ENCODE results near the gene SIRPG.
"Not testable (repeated sequence)": the region's sequence is repeated elsewhere in the genome, so short reads cannot be mapped to it uniquely, and the experiment has no call there.

SIRPG gene

DNA sequence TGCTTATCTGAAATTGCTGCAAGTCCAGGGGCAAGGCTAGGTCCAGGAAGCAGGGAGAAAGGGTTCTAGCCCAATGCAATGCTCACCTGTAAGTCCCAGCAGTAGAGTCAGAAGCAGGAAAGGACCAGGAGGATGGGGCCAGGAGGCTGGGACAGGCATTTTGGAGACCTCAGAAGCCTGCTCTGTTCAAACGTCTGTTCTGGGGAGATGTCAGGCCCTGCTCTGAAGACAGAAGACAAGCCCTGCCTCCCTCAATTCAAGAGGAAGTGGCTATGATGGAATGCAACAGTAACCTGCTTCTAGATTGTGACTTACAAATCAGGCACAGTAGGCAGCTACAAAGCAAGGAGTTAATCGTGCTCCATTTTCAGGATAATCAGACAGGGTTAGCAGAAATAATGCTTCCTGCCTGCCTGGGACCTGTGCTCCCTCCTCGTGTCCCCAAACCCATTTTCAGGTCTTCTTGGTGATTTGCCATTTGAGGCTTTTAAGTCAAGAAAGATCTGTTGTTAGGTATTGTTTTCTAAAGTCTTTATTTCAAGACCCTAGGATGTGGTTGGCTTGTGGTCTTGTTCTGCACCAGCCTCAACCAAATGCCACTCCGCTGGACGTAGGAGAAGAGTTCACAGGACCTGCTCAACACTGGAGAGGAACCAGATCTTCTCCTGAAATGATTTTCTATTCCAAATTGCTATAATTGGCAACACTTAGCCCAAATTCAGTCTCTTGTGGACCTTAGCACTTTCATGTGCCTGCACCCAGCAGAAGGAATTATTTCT is at the start of gene SIRPG:
TSS of gene SIRPG (minus strand) at position 224 of the 779 bp plus-strand sequence. CDS start at position 159, 65 bp downstream.
- peak; percentile 44 for DNase-seq

DNA sequence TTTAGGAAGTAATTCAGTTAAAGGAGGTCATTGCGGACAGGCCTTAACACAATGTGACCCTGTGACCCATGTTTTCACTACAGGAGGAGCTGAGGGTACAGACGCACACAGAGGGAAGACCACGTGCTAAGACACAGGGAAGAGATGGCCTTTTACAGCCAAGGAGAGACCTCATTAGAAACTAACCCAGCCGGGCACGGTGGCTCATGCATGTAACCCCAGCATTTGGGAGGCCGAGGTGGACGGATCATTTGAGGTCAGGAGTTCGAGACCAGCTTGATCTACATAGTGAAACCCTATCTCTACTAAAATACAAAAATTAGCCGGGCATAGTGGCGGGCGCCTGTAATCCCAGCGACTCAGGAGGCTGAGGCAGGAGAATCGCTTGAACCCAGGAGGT is 49.3 kb upstream of the SIRPG start:
- not testable (repeated sequence) for DNase-seq

DNA sequence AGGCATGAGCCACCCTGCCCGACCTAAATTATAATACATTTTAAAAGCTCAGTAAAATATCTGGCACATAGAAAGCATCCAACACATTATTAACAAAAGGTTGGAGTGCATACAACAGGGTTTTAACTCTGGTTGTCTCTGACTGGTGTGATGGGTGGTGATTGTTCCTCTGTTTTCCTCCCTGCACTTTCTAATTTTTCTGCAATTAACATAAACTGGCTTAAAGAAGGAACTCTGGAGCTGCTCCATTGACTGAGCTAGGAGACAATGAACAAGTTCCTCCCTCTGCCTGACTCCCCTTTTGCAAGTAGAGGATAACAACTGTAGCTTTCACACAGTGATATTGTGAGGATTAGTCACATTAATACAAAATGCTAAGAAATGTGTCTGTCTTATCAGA is 48.5 kb upstream of the SIRPG start:
- no peak for DNase-seq

DNA sequence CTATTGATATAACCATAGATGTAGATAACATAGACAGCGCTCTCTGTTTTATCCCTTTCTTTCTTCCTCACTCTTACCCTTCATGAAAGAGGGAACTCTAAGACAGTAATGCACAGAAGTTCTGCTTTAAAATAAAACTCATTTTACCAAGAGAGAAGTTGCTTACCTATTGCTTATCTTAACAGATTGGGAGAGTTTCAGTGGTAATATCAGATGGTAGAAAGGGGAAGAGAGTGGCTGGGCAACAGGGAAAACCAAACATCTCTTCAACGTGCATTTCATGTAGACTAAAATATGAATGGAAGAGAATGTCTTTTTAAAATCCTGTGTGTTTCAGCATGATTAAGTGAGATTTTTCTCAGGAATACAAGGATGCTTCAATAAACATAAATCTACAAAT is 45.3 kb upstream of the SIRPG start:
- DNase-seq = no peak

DNA sequence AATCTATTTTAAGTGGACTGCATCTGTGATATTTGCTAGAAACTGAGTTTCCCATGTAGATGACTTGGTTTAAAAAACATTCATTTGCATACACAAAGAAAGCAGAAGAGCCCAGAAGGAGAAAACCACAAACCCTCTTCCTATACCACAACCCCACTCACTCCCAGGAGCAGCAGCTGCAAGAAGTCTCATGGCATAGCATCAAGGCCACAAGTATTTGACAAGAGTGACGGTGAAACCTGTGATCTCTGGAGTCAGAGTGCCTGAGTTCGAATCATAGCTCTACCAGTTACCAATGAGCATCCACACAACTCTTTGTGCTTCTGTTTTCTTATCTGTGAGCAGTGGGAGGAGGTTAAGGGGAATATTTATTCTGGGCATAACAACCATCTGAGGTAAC is 44.7 kb upstream of the SIRPG start:
- DNase-seq = no peak

DNA sequence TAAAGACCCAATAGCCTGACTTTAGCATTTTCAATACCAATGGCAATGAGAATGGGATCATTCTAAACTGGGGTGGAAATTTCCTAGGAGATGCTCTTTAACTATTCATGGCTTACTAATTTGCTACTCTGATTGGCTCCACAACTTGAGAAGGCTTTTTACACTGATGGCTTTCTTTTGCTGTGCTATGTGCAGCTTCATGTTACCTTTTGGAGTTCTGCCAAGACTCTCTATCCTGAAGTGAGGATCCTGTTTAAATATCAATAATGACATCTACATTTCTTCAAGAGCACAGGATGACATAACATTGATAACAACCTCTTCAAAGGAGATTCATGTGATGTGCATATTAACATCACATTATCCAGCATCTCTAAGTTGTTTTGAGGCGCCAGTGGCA is 43.4 kb upstream of the SIRPG start:
- DNase-seq = no peak

DNA sequence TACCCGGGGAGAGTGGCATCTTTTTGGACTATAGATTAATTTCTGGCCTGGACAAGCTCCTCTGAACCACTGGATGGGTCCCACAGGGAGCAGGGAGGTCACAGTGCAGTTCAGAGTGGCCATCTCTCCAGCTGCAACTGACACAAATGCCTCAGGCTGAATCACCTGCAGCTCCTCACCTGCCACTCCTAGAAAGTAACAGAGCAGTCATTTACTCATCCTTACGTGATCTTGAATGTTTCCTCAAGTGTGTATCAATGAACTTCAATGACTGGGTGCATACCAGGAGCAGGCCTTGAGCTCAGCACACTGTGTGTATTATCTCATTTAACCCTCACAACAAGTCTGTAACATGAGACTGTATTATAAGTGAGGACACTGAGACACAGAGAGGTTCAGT is 40.0 kb upstream of the SIRPG start:
- no peak for DNase-seq

DNA sequence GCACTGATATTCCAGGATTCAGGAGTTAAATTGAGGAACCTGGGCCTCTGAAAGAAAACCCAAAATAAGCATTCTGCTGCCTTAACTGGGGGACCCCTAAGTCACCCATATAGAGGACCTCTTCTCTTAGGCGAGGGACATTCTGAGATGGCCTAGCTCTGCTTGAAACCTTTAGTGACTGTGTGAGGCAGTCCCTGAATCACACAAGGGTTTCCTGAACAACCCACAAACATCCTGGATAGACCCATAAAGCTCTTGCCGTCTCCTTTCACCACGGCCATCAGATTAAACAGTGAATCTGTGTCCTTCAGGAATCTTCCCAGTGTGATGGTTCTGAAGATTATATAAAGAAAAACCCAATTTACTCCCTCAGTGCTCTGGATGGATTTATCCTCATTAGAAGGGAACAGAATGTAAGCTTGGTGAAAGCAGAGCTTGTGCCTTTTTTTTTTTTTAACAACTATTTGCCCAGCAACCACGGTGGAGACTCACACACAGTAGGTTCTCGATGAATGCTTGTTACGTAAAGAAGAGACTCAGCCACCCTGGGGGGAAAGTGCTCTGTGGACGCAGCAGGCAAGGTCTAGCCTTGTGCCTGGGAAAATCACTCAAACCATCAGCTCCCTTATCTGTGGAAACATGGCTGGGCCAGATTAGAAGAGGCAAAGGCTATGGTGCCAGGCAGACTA is 39.1 kb upstream of the SIRPG start:
- DNase-seq = no peak

DNA sequence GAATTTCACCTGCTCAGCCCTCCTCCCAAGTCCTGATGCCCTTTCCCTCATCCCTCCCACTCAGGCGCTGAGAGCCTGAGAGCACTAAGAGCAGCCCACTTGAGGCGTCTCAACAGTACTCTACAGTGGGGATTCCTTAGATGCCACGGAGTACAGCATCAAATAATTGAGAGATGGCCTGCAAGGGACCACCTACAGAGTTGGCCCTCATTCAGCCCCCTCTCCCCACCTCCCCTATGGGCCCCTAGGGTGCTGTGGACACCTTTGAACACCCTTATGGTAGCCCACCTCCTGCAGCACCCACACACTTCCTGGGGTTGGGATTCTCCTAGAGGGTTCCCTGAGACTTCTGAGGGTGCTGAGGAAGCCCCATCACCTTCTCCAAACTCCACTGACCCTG is 37.1 kb upstream of the SIRPG start:
- DNase-seq = no peak

DNA sequence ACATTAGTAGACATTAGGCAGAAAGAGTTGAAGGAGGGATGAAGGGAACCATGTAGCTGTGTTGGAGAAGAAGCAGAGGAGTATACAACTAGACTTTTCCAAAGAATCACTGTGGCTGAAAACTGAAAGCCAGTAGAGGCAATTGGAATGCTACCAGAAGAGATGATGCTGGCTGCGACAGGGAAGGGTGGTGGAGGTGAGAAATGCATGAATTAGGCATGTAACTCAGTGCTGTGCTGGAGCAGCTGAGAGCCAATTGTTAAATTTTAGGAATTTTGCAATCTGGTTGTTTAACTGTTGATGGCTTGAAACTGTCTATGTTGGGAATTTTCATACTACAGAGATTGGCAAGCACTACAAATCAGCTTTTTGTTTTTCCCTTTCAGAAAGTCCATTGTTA is 35.8 kb upstream of the SIRPG start:
- DNase-seq = no peak

DNA sequence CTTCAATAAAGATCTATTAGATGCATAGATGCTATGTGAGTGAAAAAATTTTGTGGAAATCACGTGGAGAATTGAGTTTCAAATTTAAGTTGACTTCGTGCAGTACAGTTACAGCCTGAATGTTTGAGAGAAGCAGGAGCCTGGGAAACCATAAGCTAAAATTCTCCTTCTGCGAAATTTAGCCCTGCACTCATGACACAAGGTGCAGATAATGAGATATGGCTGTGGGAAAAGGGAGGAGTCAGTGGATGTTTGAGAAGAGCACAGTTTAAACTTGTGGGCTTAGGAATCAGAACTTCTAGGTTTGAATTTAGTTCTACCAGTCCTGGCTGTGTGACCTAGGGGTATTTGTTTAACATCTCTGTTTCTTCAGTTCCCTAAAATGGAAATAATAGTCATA is 32.1 kb upstream of the SIRPG start:
- no peak for DNase-seq

DNA sequence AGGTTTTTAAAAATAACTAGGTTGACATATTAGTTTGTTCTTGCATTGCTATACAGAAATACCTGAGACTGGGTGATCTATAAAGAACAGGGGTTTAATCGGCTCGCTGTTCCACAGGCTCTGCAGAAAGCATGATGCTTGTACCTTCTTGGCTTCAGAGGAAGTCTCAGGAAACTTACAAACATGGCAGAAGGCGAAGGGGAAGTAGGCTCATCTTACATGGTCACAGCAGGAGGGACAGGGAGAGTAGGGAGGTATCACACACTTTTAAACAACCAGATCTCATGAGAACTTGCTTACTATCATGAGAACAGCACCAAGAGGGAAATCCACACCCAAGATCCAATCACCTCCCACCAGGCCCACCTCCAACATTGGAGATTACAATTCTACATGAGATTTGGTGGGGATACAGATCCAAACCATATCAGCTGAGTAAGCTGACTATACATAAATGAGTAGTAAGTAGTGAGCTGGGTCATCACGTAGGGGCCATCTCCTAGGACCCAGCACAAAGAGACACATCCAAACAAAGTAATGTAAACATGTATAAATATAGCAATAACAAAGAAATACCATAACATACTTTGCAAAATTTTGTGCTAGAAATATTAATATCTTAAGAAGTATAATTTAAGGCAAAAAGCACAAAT is 31.4 kb upstream of the SIRPG start:
- DNase-seq = no peak

DNA sequence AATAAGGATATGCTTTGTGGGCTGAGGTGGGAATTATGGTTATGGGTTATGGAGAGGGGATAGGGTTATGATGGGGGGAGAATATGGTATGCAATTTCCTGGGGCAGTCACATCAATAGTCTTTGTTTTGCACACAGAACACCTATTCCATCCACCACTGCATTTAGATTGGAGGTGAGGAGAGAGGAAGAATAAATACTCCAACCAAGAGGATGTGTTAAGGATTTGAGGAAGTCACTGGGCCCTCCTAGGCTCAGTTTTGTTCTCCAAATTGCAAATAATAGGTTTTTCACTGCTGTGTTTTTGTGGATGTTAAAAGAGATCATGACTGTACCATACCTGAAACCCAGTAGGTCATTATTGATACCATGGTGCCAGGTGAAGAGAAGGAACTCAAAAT is 29.5 kb upstream of the SIRPG start:
- DNase-seq = no peak

DNA sequence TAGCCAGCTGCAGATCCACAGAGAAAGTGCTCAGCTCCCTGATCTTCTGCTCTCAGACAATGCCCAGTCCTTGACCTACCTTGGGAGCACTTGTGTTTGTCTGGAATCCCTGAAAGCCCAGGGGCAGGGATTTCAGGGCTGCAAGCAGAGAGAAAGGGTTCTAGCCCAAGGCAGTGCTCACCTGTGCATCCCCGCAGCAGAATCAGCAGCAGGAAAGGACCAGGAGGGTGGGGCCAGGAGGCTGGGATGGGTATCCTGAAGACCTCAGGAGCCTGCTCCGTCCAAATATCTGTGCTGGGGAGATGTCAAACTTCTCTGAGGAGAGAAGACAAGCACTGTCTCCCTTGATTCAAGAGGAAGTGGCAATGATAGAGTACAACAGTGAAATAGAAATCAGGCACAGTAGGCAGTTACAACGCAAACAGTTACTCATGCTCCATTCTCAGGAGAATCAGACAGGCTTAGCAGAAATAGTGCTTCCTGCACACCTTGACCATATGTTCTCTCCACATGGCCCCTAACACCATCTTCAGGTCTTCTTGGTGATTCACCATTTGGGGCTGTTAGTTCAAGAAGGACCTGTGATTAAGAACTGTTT is 28.7 kb upstream of the SIRPG start:
- no peak for DNase-seq

DNA sequence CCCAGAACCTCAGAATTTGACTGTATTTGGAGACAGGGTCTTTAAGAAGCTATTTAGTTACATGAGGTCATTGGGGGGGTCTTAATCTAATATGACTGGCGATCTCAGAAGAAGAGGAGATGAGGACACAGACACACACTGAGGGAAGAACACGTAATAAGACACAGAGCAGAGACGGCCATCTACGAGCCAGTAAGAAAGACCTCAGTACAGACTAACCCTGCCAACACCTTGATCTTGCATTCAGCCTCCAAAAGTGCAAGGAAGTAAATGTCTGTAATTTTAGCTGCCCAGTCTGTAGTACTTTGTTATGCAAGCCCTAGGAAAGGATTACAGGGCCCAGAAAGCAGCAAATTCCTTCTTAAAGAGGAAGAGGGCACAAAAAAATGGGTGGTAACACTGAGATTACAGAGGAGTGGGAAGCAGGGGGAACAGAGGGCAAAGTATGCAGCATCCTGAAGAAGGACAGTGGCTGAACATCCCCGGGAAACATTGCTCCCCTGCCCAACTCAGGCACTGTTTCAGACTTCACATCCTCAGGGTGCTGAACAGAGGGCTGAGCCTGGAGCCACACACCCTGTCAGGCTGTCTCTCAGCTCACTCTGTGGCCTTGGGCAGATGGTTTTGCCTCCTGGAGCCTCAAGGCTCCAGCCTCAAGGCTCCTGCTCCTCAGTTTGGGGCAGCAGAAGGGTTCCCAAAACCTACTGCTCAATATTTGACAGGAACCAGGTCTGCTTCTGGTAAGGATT is 27.9 kb upstream of the SIRPG start:
- no peak for DNase-seq

DNA sequence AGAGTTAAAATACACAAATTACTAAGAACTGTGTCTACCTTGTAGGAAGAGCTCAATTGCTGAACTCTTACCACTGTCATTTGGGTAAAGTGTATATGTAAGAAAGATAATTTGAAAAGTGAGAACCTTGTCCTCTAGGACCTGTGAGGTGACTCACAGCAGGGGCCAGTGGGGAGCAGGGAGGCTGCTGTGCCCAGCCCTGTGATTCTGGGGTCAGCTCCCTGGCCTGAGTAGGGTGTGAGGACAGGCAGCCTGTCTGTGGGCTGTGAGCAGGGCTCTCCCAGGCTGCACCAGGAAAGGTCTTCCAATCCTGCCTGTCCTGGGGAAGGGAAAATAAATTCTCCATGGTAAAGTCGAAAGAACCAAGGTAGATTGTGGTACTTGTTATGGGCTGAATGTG is 27.3 kb upstream of the SIRPG start:
- DNase-seq = no peak

DNA sequence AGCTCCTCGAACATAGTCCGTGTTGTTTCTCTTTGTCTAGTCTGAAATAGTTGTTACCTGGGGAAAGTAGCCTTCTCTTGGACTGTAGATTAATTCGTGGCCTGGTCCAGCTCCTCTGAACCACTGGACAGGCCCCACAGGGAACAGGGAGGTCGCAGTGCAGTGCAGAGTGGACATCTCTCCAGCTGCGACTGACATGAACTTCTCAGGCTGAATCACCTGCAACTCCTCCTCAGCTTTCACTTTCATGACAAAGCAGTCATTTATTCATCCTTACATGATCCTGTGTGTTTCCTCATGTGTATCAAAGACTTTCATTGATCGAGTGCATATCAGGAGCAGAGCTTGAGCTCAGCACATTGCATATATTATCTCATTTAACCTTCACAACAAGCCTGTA is 19.1 kb upstream of the SIRPG start:
- DNase-seq = no peak

DNA sequence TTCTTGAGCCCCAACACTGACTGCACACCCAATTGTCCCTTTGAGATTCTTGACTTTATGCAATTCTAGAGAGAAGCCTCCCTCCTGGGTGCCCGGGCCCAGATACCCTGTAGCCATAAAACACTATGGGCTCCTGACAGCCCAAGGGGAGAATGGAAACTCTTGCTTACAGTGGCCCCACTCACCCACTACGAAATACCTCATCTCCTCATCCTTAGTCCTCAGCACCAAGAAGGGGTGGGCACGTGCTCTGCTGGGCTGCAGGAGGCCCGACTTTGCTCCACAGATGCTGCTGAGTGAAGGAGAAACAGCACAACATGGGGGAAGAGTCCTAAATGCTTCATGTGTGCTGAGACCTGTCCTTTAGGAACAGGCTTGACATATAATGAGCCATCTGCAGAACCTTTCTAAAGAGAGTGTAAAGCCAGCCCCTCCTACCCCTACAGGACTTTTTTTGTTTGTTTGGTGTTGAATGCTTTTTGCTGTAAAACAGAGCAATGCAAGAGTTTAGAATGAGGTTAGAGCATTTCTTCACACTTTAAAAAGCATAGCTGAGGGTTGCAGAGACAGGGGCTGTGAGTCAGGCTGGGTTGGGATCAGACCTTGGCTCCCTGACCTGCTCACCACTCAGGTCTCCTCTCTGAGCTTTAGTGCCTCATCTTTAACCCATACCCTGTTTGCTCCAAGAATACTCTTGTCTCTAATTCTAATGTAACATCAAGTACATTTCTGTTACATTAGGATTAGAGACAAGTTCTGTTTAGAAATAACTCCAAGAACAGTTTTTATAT is 17.6 kb upstream of the SIRPG start:
- DNase-seq = no peak

DNA sequence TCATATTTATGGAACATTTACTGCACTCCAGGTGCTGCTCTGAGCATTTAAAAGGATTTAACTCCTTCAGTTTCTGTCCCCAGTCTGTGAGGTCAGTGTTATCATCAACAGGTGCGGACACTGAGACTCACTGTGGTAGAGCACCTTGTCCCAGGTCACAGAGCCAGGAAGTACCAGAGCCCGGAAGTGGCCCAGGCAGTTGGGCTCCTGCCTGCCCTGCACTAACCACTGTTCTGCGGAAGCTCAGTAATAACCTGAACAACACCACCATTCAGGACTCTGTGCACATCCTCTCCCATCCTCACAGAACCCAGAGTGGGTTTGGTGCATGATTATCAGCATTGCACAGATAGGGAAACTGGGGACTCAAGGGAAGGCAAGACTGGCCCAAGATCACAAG is 16.8 kb upstream of the SIRPG start:
- DNase-seq = peak; percentile 62

DNA sequence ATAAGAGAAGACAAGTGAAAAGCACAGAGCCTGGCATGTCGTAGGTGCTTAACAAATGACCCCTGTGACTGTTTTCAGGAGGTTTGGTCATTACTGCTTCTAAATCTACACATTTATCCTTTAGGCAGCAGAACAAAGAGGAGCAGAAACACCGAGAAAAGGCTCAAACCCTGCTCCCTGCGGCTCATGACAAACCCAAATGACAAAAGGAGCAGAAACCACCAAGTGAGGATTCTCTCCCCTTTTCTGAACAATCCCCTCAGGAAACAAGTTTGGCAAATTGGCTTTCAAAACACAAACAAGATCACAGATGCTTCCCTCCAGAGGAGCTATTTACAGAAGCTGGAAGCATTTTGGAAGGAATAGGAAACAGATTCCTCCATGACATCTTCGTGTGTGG is 15.8 kb upstream of the SIRPG start:
- no peak for DNase-seq

DNA sequence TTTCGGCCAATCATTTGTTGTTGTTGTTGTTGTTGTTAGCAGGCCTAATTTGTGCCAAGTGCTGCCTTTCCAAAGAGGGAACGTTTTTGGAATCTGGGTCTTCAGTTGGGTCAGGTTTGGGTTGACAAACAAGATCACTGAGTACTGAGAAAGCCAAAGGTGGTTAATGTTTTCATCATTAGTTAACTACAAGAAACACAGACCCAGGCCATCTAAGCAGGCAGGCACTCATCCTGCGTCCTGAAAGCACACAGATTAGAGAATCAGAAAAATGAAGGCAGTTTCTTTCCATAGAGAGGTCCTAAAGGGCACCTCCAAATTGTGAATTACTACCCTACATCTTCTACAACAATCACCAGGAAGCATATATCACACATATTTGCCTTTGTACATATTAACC is 15.1 kb upstream of the SIRPG start:
- DNase-seq = no peak
